GM20431 (cell line): ENCODE results near the gene MARK2.
"Not testable (repeated sequence)": the region's sequence is repeated elsewhere in the genome, so short reads cannot be mapped to it uniquely, and the experiment has no call there.

Source experiments
- in situ Hi-C: fragments of 300-500 bp; cut with MseI, MboI; formaldehyde crosslinking; loops from one replicate; pipeline ENCODE4 v1.15.0; 2020; ENCODE audit warnings: low sequenced_read_pairs; ENCODE audit not compliant: unreplicated experiment

The MARK2 gene

GRCh38 chr11:63847363-63847762, 8.5 kb downstream of the MARK2 start:
- in situ Hi-C loops, result no loop called here

- in situ Hi-C loops, result no loop called here
Measured at GRCh38 chr11:63849691-63850090, 10.8 kb downstream of the MARK2 start.

- in situ Hi-C loops, result no loop called here
Measured at GRCh38 chr11:63850920-63851319, 12.0 kb downstream of the MARK2 start.

GRCh38 chr11:63851364-63851763, 12.5 kb downstream of the MARK2 start:
- in situ Hi-C loops, result no loop called here

GRCh38 chr11:63853476-63853875, 14.6 kb downstream of the MARK2 start:
- in situ Hi-C loops, result no loop called here

- in situ Hi-C loops, result no loop called here
Measured at GRCh38 chr11:63854696-63855095, 15.8 kb downstream of the MARK2 start.

GRCh38 chr11:63855975-63856374, 17.1 kb downstream of the MARK2 start:
- in situ Hi-C loops, result no loop called here

GRCh38 chr11:63858628-63859550, 20.0 kb downstream of the MARK2 start:
- in situ Hi-C loops, result no loop called here

- in situ Hi-C loops, result no loop called here
Measured at GRCh38 chr11:63862923-63863322, 24.0 kb downstream of the MARK2 start.

GRCh38 chr11:63863620-63864019, 24.7 kb downstream of the MARK2 start:
- in situ Hi-C loops, result not testable (repeated sequence)

GRCh38 chr11:63866211-63866610, 27.3 kb downstream of the MARK2 start:
- in situ Hi-C loops, result no loop called here

GRCh38 chr11:63867511-63867910, 28.6 kb downstream of the MARK2 start:
- in situ Hi-C loops, result no loop called here

GRCh38 chr11:63868399-63869064, 29.6 kb downstream of the MARK2 start:
- in situ Hi-C loops, result no loop called here

- in situ Hi-C loops, result no loop called here
Measured at GRCh38 chr11:63869171-63869591, 30.3 kb downstream of the MARK2 start.

GRCh38 chr11:63869683-63870082, 30.8 kb downstream of the MARK2 start:
- in situ Hi-C loops, result no loop called here

GRCh38 chr11:63870351-63871140, 31.6 kb downstream of the MARK2 start:
- in situ Hi-C loops, result no loop called here

GRCh38 chr11:63871962-63872799, 33.3 kb downstream of the MARK2 start:
- in situ Hi-C loops, result no loop called here

- in situ Hi-C loops, result no loop called here
Measured at GRCh38 chr11:63872800-63873197, 33.9 kb downstream of the MARK2 start.

GRCh38 chr11:63873311-63873710, 34.4 kb downstream of the MARK2 start:
- in situ Hi-C loops, result no loop called here

GRCh38 chr11:63874511-63874910, 35.6 kb downstream of the MARK2 start:
- in situ Hi-C loops, result no loop called here
